SU-DHL-6 (cell line): ENCODE results near the gene SH3BP5L.

ENCODE experiments used
- H2AFZ ChIP-seq: fragments of 200-600 bp; sonication (generic); 2 replicates; pipeline ENCODE4 v1.6.1; 2014; ENCODE audit warnings: low read depth, mild to moderate bottlenecking, moderate library complexity, mixed read lengths, antibody characterized with exemption, low read length; ENCODE audit not compliant: severe bottlenecking
- H3F3A ChIP-seq: fragments of 200-600 bp; shearing (Covaris generic); 2 replicates; pipeline ENCODE4 v1.6.0; 2016; ENCODE audit warnings: antibody characterized with exemption, mild to moderate bottlenecking; ENCODE audit not compliant: insufficient read depth
- H3K27ac ChIP-seq: fragments of 200-600 bp; sonication (generic); 2 replicates; pipeline ENCODE4 v1.5.1; 2016; ENCODE audit warnings: low read depth, mild to moderate bottlenecking, low read length, moderate library complexity, mixed read lengths
- H3K27me3 ChIP-seq: fragments of 200-600 bp; sonication (generic), shearing (Covaris generic); 2 replicates; pipeline ENCODE4 v1.6.0; 2014; ENCODE audit warnings: mild to moderate bottlenecking, low read length
- H3K36me3 ChIP-seq: fragments of 200-600 bp; sonication (generic); 2 replicates; pipeline ENCODE4 v1.6.1; 2014; ENCODE audit warnings: mild to moderate bottlenecking, low read length, mixed read lengths
- H3K4me2 ChIP-seq: fragments of 300-600, 200-600 bp; shearing (Covaris generic), sonication (generic); 2 replicates; pipeline ENCODE4 v1.6.0; 2014; ENCODE audit warnings: low read length, low read depth, mild to moderate bottlenecking; ENCODE audit not compliant: poor library complexity, severe bottlenecking
- H3K4me3 ChIP-seq: fragments of 200-600 bp; sonication (generic); 2 replicates; pipeline ENCODE4 v1.5.1; 2014; ENCODE audit warnings: antibody characterized with exemption, low read length, mild to moderate bottlenecking, mixed read lengths; ENCODE audit not compliant: insufficient read depth, poor library complexity, severe bottlenecking
- H3K79me2 ChIP-seq: fragments of 200-600 bp; sonication (generic); 2 replicates; pipeline ENCODE4 v1.6.1; 2014; ENCODE audit warnings: mild to moderate bottlenecking, low read length, moderate library complexity; ENCODE audit not compliant: insufficient read depth
- H3K9ac ChIP-seq: fragments of 200-600 bp; sonication (generic); 2 replicates; pipeline ENCODE4 v1.7.0; 2014; ENCODE audit warnings: mild to moderate bottlenecking, low read length
- H3K9me2 ChIP-seq: fragments of 200-600 bp; sonication (generic); replicated peaks from 2 replicates; pipeline ENCODE4 v1.6.1; 2014; ENCODE audit warnings: low read length; ENCODE audit not compliant: insufficient read depth
- H3K9me3 ChIP-seq: fragments of 200-600 bp; sonication (generic); 2 replicates; pipeline ENCODE4 v1.6.1; 2014; ENCODE audit warnings: low read length, mixed read lengths; ENCODE audit not compliant: insufficient read depth
- H4K20me1 ChIP-seq: fragments of 200-600 bp; sonication (generic); 2 replicates; pipeline ENCODE4 v1.6.1; 2014; ENCODE audit warnings: low read depth, mild to moderate bottlenecking, antibody characterized with exemption, low read length, moderate library complexity, mixed read lengths
- EZH2phosphoT487 ChIP-seq: fragments of 200-600 bp; sonication (generic), shearing (Covaris generic); conservative IDR thresholded peaks from 2 replicates; pipeline ENCODE4 v1.6.1; 2018; ENCODE audit warnings: mild to moderate bottlenecking, antibody characterized with exemption, low read length, moderate library complexity, mixed read lengths
- TF ChIP-seq, protein P1 (sequence below): fragments of 200-600 bp; sonication (generic); IDR thresholded peaks from one replicate; pipeline ENCODE4 v1.5.1; 2017; ENCODE audit warnings: antibody characterized with exemption, mild to moderate bottlenecking, low read length, moderate library complexity; ENCODE audit not compliant: insufficient read depth, poor library complexity, severe bottlenecking

The SH3BP5L gene

GRCh38 chr1:248850536-248851251 is 25.0 kb upstream of the SH3BP5L start:
- Histone ChIP-seq H3K4me3 (no peak overlapping the region), H3K36me3 (no peaks in the 10 kb centered on the region), H3K9me2 (no peaks in the 10 kb centered on the region), H3K79me2 (no peaks in the 10 kb centered on the region), H3K9ac (no peak overlapping the region), H3K27ac (no peak overlapping the region), H3K27me3 (no peaks in the 10 kb centered on the region), H3F3A (no peaks in the 10 kb centered on the region), H2AFZ (no peak overlapping the region), H3K4me2 (no peak overlapping the region), H3K9me3 (no peaks in the 10 kb centered on the region), H4K20me1 (no peaks in the 10 kb centered on the region)
- TF ChIP-seq, protein P1, sequence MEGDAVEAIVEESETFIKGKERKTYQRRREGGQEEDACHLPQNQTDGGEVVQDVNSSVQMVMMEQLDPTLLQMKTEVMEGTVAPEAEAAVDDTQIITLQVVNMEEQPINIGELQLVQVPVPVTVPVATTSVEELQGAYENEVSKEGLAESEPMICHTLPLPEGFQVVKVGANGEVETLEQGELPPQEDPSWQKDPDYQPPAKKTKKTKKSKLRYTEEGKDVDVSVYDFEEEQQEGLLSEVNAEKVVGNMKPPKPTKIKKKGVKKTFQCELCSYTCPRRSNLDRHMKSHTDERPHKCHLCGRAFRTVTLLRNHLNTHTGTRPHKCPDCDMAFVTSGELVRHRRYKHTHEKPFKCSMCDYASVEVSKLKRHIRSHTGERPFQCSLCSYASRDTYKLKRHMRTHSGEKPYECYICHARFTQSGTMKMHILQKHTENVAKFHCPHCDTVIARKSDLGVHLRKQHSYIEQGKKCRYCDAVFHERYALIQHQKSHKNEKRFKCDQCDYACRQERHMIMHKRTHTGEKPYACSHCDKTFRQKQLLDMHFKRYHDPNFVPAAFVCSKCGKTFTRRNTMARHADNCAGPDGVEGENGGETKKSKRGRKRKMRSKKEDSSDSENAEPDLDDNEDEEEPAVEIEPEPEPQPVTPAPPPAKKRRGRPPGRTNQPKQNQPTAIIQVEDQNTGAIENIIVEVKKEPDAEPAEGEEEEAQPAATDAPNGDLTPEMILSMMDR: no peak
- TF ChIP-seq EZH2phosphoT487: no peak

DNA sequence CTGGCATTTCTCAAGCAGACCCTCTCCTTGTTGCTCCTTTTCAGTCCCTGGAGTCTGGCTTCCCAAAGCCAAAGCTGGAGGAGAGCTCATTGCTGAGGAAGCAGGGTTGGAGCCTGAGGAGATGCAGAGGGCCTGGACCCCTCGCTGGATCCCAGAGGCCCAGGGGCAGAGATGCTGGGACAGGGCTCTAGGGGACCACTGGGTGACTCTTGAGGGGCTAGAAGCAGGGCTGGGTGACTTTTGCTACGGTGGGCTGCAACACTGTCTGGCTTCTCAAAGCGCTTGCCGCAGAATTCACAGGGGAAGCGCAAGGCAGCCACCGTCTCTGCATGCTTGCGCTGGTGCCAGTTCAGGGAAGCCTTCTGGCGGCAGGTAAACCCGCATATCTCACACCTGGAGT is 24.4 kb upstream of the SH3BP5L start:
- Histone ChIP-seq H4K20me1 (no peaks in the 10 kb centered on the region), H3K79me2 (no peaks in the 10 kb centered on the region), H3K4me3 (no peak overlapping the region), H3F3A (no peaks in the 10 kb centered on the region), H3K27me3 (no peaks in the 10 kb centered on the region), H3K9me3 (no peaks in the 10 kb centered on the region), H2AFZ (no peak overlapping the region), H3K9ac (no peak overlapping the region), H3K36me3 (no peaks in the 10 kb centered on the region), H3K27ac (no peak overlapping the region), H3K4me2 (no peak overlapping the region), H3K9me2 (no peaks in the 10 kb centered on the region)
- no peak for TF ChIP-seq EZH2phosphoT487
- TF ChIP-seq, protein P1: no peak

- Histone ChIP-seq H3K4me3 (no peak overlapping the region), H3K36me3 (no peaks in the 10 kb centered on the region), H3K27me3 (no peaks in the 10 kb centered on the region), H3K9me3 (no peaks in the 10 kb centered on the region), H3K9ac (no peak overlapping the region), H3K4me2 (no peak overlapping the region), H3K27ac (no peak overlapping the region), H3K79me2 (no peaks in the 10 kb centered on the region), H4K20me1 (no peaks in the 10 kb centered on the region), H2AFZ (no peak overlapping the region), H3F3A (no peaks in the 10 kb centered on the region), H3K9me2 (no peaks in the 10 kb centered on the region)
- TF ChIP-seq, protein P1: no peak
- no peak for TF ChIP-seq EZH2phosphoT487
Measured at GRCh38 chr1:248849637-248850036, 23.9 kb upstream of the SH3BP5L start.
